CD4-positive, alpha-beta T cell treated with Interleukin-1 beta for 1 hour (primary cell): ENCODE measurements around the gene OR10H5.
"Not testable (repeated sequence)": the region's sequence is repeated elsewhere in the genome, so short reads cannot be mapped to it uniquely, and the experiment has no call there.

Experiments
- DNase-seq, 2 donors: peaks; one replicate each; pipeline ENCODE4 v3.0.0-alpha.2; 2020 to 2022

Gene OR10H5

DNA sequence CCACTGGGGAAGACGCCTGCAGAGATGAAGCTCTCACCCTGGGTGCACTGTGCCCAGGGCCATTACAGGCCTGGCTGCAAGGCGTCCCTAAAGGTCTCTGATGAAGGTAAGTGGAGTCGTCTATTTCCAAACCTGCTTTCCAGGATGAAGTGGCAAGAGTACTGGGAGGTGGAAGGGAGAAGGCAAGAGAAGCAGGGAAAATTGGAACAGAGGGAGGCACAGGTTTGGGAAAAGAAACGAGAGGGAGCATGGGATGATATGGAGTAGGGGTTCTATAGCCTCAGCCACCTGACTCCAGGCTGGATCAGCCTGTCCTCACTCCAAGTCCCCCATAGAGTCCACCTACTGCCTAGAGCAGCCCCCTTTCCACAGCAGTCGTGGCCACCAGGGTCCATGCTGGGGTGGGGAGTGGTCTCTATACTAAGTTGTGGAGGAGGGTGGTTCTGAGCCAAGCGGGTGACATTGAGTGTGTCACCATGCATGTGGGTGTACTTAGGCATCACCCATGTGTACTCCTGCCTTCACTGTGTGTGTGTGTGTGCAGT is at the start of gene OR10H5:
OR10H5 (plus strand) TSS at position 51 of the 545 bp plus-strand sequence. CDS start 6,388 bp downstream, outside the sequence.
- no peak for DNase-seq

- DNase-seq, result no peak
These were observed 49.7 kb upstream of the OR10H5 start, which contains the start of gene OR10H3 for GRCh38 chr19:15737722-15738121. OR10H3 (plus strand) TSS chr19:15737985; CDS start chr19:15741393, 3,408 bp downstream.

- DNase-seq, result no peak
These were observed 46.7 kb upstream of the OR10H5 start for GRCh38 chr19:15740785-15741184.

GRCh38 chr19:15748239-15748638 is 39.2 kb upstream of the OR10H5 start:
- no peak for DNase-seq

DNA sequence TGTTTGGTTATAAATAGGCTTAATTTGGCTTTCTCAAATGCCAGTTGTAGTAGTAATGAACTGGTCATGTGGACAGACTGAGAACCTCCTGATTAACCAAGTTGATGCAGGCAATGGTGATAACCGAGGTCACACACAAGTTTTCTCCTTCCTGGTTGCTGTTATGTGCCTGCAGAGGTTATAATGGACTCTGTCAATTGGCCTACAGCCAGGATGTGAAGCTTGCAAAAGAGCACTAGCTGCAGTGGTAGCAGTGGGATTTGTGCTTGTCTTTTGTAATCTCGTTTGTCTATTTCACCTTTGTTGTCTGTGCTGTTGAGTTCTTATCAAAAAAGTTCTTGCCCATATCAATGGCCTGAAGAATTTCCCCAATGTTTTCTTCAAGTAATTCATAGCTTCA is 29.1 kb upstream of the OR10H5 start:
- DNase-seq, result no peak

- DNase-seq, result no peak
These were observed 27.4 kb upstream of the OR10H5 start for GRCh38 chr19:15759962-15760565.

- DNase-seq, result no peak
These were observed 17.9 kb upstream of the OR10H5 start for GRCh38 chr19:15769586-15769985.

- DNase-seq, result not testable (repeated sequence)
These were observed 13.3 kb upstream of the OR10H5 start for GRCh38 chr19:15774159-15774558.

- DNase-seq, result no peak
These were observed 12.2 kb upstream of the OR10H5 start for GRCh38 chr19:15775249-15775648.

DNA sequence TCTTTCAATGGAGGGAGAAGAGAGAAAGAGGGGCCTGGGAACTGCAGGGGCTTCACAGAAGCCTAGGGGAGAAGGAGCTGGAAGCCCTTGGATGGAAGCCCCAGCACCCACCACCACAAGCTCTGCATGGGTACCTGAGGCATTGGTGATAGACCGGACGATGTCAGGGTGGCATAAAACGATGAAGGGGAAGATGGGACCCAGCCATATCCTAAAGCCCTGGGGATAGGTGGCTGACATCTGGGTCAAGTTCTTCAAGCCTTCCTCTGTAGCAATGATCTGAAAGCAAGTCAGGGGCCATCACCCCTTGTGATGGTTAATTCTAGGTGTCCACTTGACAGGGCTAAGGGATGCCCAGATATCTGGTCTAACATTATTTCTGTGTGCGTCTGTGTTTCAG is 11.2 kb upstream of the OR10H5 start:
- DNase-seq, result no peak

GRCh38 chr19:15776991-15777970 is 10.2 kb upstream of the OR10H5 start:
- DNase-seq, result no peak

GRCh38 chr19:15779756-15780476 is 7.5 kb upstream of the OR10H5 start:
- DNase-seq, result no peak

GRCh38 chr19:15780610-15781418 is 6.6 kb upstream of the OR10H5 start:
- no peak for DNase-seq

GRCh38 chr19:15781661-15782060 is 5.8 kb upstream of the OR10H5 start:
- DNase-seq, result no peak

DNA sequence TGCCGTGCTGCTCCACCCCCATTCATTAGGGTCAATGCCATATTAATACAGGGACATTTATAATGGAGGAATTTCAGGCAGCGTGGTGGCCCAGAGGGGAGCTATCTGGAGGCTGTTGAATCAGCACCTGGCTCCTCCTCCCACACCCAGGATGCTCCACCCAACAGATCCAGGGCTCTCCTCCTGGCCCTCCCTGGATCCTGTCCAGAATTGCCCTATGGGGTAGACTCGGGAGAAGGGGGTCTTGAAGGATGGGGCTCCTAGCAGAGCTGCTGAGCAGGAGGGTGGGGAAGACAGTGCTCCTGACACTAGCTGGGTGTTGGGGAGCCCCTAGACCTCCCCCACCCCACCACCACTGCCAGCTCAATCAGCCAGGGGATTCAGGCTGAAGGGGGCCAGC is 5.2 kb upstream of the OR10H5 start:
- no peak for DNase-seq

DNA sequence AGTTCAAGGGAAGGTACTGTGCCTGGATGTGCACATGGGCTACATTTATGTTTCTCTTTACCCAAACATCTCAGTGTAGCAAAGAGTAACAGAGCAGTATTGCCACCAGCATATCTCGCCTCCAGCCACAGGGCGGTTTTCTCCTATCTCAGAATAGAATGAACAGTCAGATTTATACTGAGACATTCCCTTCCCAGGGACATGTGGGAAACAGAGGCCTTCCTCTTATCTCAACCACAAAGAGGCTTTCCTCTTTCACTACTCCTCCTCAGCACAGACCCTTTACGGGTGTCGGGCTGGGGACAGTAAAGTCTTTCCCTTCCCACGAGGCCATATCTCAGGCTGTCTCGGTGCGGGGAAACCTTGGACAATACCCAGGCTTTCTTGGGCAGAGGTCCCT is 4.6 kb upstream of the OR10H5 start:
- DNase-seq, result not testable (repeated sequence)

DNA sequence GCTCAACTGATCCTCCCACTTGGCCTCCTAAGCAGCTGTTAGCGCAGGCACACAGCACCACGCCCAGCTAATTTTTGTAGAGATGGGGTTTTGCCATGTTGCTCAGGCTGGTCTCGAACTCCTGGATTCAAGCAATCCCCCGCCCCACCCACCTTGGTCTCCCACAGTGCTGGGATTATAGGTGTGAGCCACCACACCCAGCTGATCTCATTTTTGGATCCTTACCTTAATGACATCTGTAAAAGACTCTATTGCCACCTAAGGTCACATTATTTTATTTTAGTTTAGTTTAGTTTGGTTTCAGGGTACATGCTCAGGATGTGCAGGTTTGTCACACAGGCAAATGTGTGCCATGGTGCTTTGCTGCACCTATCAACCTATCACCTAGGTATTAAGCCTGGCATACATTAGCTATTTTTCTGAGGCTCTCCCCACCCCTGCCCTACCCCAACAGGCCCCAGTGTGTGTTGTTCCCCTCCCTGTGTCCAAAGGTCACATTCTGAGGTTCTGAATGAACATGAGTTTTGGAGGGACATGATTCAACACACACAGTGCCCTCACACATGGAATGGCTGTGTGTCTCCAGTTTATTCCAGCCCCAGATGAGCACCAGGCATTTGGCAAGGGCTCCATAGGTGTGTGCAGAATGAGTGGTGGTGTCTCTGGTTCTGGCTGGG is 1.3 kb downstream of the OR10H5 start:
- DNase-seq, result no peak

- DNase-seq, result no peak
These were observed 2.6 kb downstream of the OR10H5 start for GRCh38 chr19:15790096-15790495.

DNA sequence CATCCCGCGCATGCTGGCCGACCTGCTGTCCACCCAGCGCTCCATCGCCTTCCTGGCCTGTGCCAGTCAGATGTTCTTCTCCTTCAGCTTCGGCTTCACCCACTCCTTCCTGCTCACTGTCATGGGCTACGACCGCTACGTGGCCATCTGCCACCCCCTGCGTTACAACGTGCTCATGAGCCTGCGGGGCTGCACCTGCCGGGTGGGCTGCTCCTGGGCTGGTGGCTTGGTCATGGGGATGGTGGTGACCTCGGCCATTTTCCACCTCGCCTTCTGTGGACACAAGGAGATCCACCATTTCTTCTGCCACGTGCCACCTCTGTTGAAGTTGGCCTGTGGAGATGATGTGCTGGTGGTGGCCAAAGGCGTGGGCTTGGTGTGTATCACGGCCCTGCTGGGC is 6.8 kb downstream of the OR10H5 start:
- not testable (repeated sequence) for DNase-seq

GRCh38 chr19:15810335-15810734 is 22.9 kb downstream of the OR10H5 start:
- no peak for DNase-seq

GRCh38 chr19:15811476-15811875 is 24.0 kb downstream of the OR10H5 start:
- no peak for DNase-seq
